Stimulated activated CD4-positive, alpha-beta T cell treated with anti-CD3 and anti-CD28 coated beads, Interleukin-4, amount 100 ng/mL, for 1 hour (primary cell): Measurements from ENCODE around the gene CORO7.

Experiments used
- DNase-seq: peaks from one replicate; pipeline ENCODE4 v3.0.0-alpha.2; 2020

The CORO7 gene

GRCh38 chr16:4416200-4417032, at the start of gene CORO7:
Gene CORO7 (minus strand): TSS chr16:4416596. CDS start chr16:4416518, 78 bp downstream.
- DNase-seq = peak; percentile 99

GRCh38 chr16:4463522-4464163, 47.2 kb upstream of the CORO7 start:
- DNase-seq = no peak

- no peak for DNase-seq
These were observed 45.1 kb upstream of the CORO7 start for GRCh38 chr16:4461250-4462085.

- no peak for DNase-seq
These were observed 44.5 kb upstream of the CORO7 start for GRCh38 chr16:4460936-4461249.

GRCh38 chr16:4455951-4456350, 39.6 kb upstream of the CORO7 start:
- DNase-seq = no peak

- DNase-seq = no peak
These were observed 38.7 kb upstream of the CORO7 start for GRCh38 chr16:4455081-4455480.

GRCh38 chr16:4454623-4455022, 38.2 kb upstream of the CORO7 start:
- DNase-seq = no peak

- DNase-seq = no peak
These were observed 36.3 kb upstream of the CORO7 start for GRCh38 chr16:4452674-4453073.

- DNase-seq = no peak
These were observed 34.6 kb upstream of the CORO7 start for GRCh38 chr16:4450931-4451519.

GRCh38 chr16:4450430-4450829, 34.0 kb upstream of the CORO7 start:
- no peak for DNase-seq

- no peak for DNase-seq
These were observed 27.6 kb upstream of the CORO7 start for GRCh38 chr16:4443986-4444385.

GRCh38 chr16:4443271-4443670, 26.9 kb upstream of the CORO7 start:
- no peak for DNase-seq

GRCh38 chr16:4442371-4442770, 26.0 kb upstream of the CORO7 start:
- no peak for DNase-seq

- DNase-seq = no peak
These were observed 21.0 kb upstream of the CORO7 start for GRCh38 chr16:4437366-4437765.

GRCh38 chr16:4435337-4436067, 19.1 kb upstream of the CORO7 start:
- DNase-seq = no peak

GRCh38 chr16:4433914-4434787, 17.8 kb upstream of the CORO7 start:
- no peak for DNase-seq

- no peak for DNase-seq
These were observed 16.8 kb upstream of the CORO7 start for GRCh38 chr16:4433228-4433627.

GRCh38 chr16:4431023-4431422, 14.6 kb upstream of the CORO7 start:
- no peak for DNase-seq

- DNase-seq = no peak
These were observed 12.1 kb upstream of the CORO7 start for GRCh38 chr16:4428500-4428899.

GRCh38 chr16:4426722-4427372, 10.5 kb upstream of the CORO7 start:
- no peak for DNase-seq
